Immature natural killer cell (primary cell): ENCODE results near the gene MARCHF11. TPM values are rescaled to one million over a fixed set of nuclear protein-coding genes. Genes with fewer than 3 reads are reported as not detected.
A peak's percentile ranks its signal among the peaks of the same experiment; 100 is the strongest.

ENCODE experiments used
- DNase-seq, 3 donors: peaks; one replicate each; pipeline ENCODE4 v3.0.0; 2022; ENCODE audit warnings: mixed read lengths in 1 of 3
- H3K27ac Mint-ChIP-seq, 6 donors: one replicate each; pipeline ENCODE4 v1.8.0; 2020; ENCODE audit warnings: mixed read lengths in 6 of 6, mild to moderate bottlenecking in 5 of 6, inconsistent platforms in 4 of 6, moderate library complexity in 3 of 6
- H3K27me3 Mint-ChIP-seq, 3 donors: one replicate each; pipeline ENCODE4 v1.8.0; 2020 to 2021; ENCODE audit warnings: low read depth in 3 of 3, mild to moderate bottlenecking in 3 of 3, mixed read lengths in 3 of 3, moderate library complexity in 3 of 3, inconsistent platforms in 1 of 3
- H3K36me3 Mint-ChIP-seq, 3 donors: one replicate each; pipeline ENCODE4 v1.8.0; 2020; ENCODE audit warnings: mixed read lengths in 3 of 3, inconsistent platforms in 2 of 3, mild to moderate bottlenecking in 2 of 3
- H3K4me1 Mint-ChIP-seq, 2 donors: one replicate each; pipeline ENCODE4 v1.8.0; 2020; ENCODE audit warnings: inconsistent platforms in 2 of 2, mild to moderate bottlenecking in 2 of 2, mixed read lengths in 2 of 2, moderate library complexity in 1 of 2
- H3K4me3 Mint-ChIP-seq, 5 donors: one replicate each; pipeline ENCODE4 v1.8.0; 2020; ENCODE audit warnings: mild to moderate bottlenecking in 5 of 5, mixed read lengths in 5 of 5, inconsistent platforms in 3 of 5, moderate library complexity in 3 of 5
- H3K9me3 Mint-ChIP-seq, 6 donors: one replicate each; pipeline ENCODE4 v1.8.0; 2020; ENCODE audit warnings: mild to moderate bottlenecking in 6 of 6, mixed read lengths in 6 of 6, inconsistent platforms in 4 of 6, moderate library complexity in 3 of 6
- polyA plus RNA-seq, 3 donors: library from polyadenylated mRNA; unstranded; fragments of 300-500 nt; fragmentation: Illumina TruSeq; gene quantifications; one replicate each; pipeline ENCODE4 v1.2.3, GENCODE V29; 2021

MARCHF11 gene
- not detected for polyA plus RNA-seq

- DNase-seq, result no peak
- Mint-ChIP-seq H3K4me3 (peak within 1 kb of the TSS in 1 of 5 donors; percentile 17), H3K36me3 (peaks cover 6 to 8% (median 7%) of the 10 kb centered on the region in 3 donors), H3K27me3 (peaks cover 13 to 19% (median 17%) of the 10 kb centered on the region in 3 donors), H3K9me3 (peaks cover 9 to 42% (median 19%) of the 10 kb centered on the region in 6 donors), H3K27ac (no peak within 1 kb of the TSS), H3K4me1 (no peaks in the 10 kb centered on the region)
Observed at GRCh38 chr5:16179511-16179935, at the start of gene MARCHF11. Gene MARCHF11, minus strand, starts transcription at chr5:16179791. Its CDS starts 216 bp downstream, at chr5:16179575.

GRCh38 chr5:16225927-16226326 lies 46.3 kb upstream of the MARCHF11 start:
- DNase-seq, result no peak
- H3K9me3 Mint-ChIP-seq, result peaks cover 2 to 16% (median 7%) of the 10 kb centered on the region in 6 donors
- H3K27me3 Mint-ChIP-seq, result no peaks in the 10 kb centered on the region
- H3K4me3 Mint-ChIP-seq, result no peak overlapping the region
- no peaks in the 10 kb centered on the region for H3K4me1 Mint-ChIP-seq
- H3K27ac Mint-ChIP-seq, result no peak overlapping the region
- peaks cover 0 to under 1% (median 0%) of the 10 kb centered on the region in 3 donors for H3K36me3 Mint-ChIP-seq

GRCh38 chr5:16192311-16192710 lies 12.7 kb upstream of the MARCHF11 start:
- DNase-seq, result no peak
- peaks cover 4 to 19% (median 11%) of the 10 kb centered on the region in 6 donors for H3K9me3 Mint-ChIP-seq
- H3K27ac Mint-ChIP-seq, result no peak overlapping the region
- no peak overlapping the region for H3K4me3 Mint-ChIP-seq
- no peaks in the 10 kb centered on the region for H3K4me1 Mint-ChIP-seq
- H3K36me3 Mint-ChIP-seq, result peaks cover 0 to 5% (median 0%) of the 10 kb centered on the region in 3 donors
- H3K27me3 Mint-ChIP-seq, result no peaks in the 10 kb centered on the region

GRCh38 chr5:16180789-16181082 lies 1.1 kb upstream of the MARCHF11 start:
- Mint-ChIP-seq H3K36me3 (peaks cover 6 to 8% (median 7%) of the 10 kb centered on the region in 3 donors), H3K9me3 (peaks cover 11 to 48% (median 19%) of the 10 kb centered on the region in 6 donors), H3K4me3 (peak overlapping the region in 1 of 5 donors; percentile 49), H3K27me3 (peaks cover 13 to 19% (median 19%) of the 10 kb centered on the region in 3 donors), H3K4me1 (no peaks in the 10 kb centered on the region), H3K27ac (no peak overlapping the region)
- DNase-seq, result no peak

GRCh38 chr5:16179936-16180788 lies 571 bp upstream of the MARCHF11 start:
- H3K36me3 Mint-ChIP-seq, result peaks cover 6 to 8% (median 7%) of the 10 kb centered on the region in 3 donors
- H3K4me1 Mint-ChIP-seq, result no peaks in the 10 kb centered on the region
- H3K9me3 Mint-ChIP-seq, result peaks cover 11 to 48% (median 19%) of the 10 kb centered on the region in 6 donors
- DNase-seq, result no peak
- H3K27ac Mint-ChIP-seq, result no peak overlapping the region
- no peak overlapping the region for H3K4me3 Mint-ChIP-seq
- peaks cover 13 to 19% (median 19%) of the 10 kb centered on the region in 3 donors for H3K27me3 Mint-ChIP-seq

- peaks cover 13 to 19% (median 16%) of the 10 kb centered on the region in 3 donors for H3K27me3 Mint-ChIP-seq
- peaks cover 8 to 46% (median 18%) of the 10 kb centered on the region in 6 donors for H3K9me3 Mint-ChIP-seq
- no peaks in the 10 kb centered on the region for H3K4me1 Mint-ChIP-seq
- H3K4me3 Mint-ChIP-seq, result peak overlapping the region in 1 of 5 donors; percentile 17
- peaks cover 6 to 8% (median 7%) of the 10 kb centered on the region in 3 donors for H3K36me3 Mint-ChIP-seq
- no peak overlapping the region for H3K27ac Mint-ChIP-seq
- DNase-seq, result peak in 1 of 3 donors; percentile 0
Observed at GRCh38 chr5:16178745-16179372, 732 bp downstream of the MARCHF11 start.

- Mint-ChIP-seq H3K36me3 (no peaks in the 10 kb centered on the region), H3K9me3 (peaks cover 0 to 26% (median 4%) of the 10 kb centered on the region in 6 donors), H3K4me3 (no peak overlapping the region), H3K27me3 (peaks cover 0 to 2% (median 1%) of the 10 kb centered on the region in 3 donors), H3K4me1 (no peaks in the 10 kb centered on the region), H3K27ac (no peak overlapping the region)
- no peak for DNase-seq
Observed at GRCh38 chr5:16169550-16169949, 10.0 kb downstream of the MARCHF11 start.

- H3K4me1 Mint-ChIP-seq, result no peaks in the 10 kb centered on the region
- peaks cover 0 to 1% (median 0%) of the 10 kb centered on the region in 3 donors for H3K27me3 Mint-ChIP-seq
- no peak for DNase-seq
- no peaks in the 10 kb centered on the region for H3K36me3 Mint-ChIP-seq
- H3K27ac Mint-ChIP-seq, result no peak overlapping the region
- H3K9me3 Mint-ChIP-seq, result peaks cover 0 to 10% (median 1%) of the 10 kb centered on the region in 6 donors
- no peak overlapping the region for H3K4me3 Mint-ChIP-seq
Observed at GRCh38 chr5:16160706-16161105, 18.9 kb downstream of the MARCHF11 start.

- H3K4me1 Mint-ChIP-seq, result no peaks in the 10 kb centered on the region
- H3K4me3 Mint-ChIP-seq, result no peak overlapping the region
- no peaks in the 10 kb centered on the region for H3K27me3 Mint-ChIP-seq
Observed at GRCh38 chr5:16159636-16160035, 20.0 kb downstream of the MARCHF11 start.

GRCh38 chr5:16156152-16156551 lies 23.4 kb downstream of the MARCHF11 start:
- Mint-ChIP-seq H3K36me3 (no peaks in the 10 kb centered on the region), H3K9me3 (peaks cover 0 to 6% (median 4%) of the 10 kb centered on the region in 6 donors), H3K4me1 (no peaks in the 10 kb centered on the region), H3K27me3 (no peaks in the 10 kb centered on the region), H3K4me3 (no peak overlapping the region), H3K27ac (no peak overlapping the region)
- no peak for DNase-seq

More at GRCh38 chr5:16159636-16160035, 20.0 kb downstream of the MARCHF11 start:
- H3K9me3 Mint-ChIP-seq, result peaks cover 0 to 3% (median under 1%) of the 10 kb centered on the region in 6 donors
- no peak overlapping the region for H3K27ac Mint-ChIP-seq
- no peaks in the 10 kb centered on the region for H3K36me3 Mint-ChIP-seq
- no peak for DNase-seq

GRCh38 chr5:16152601-16153568 lies 26.7 kb downstream of the MARCHF11 start:
- Mint-ChIP-seq H3K27ac (no peak overlapping the region), H3K27me3 (peaks cover 0 to 2% (median 0%) of the 10 kb centered on the region in 3 donors), H3K4me3 (no peak overlapping the region), H3K36me3 (no peaks in the 10 kb centered on the region), H3K9me3 (peaks cover 0 to 16% (median 8%) of the 10 kb centered on the region in 6 donors), H3K4me1 (no peaks in the 10 kb centered on the region)
- no peak for DNase-seq

GRCh38 chr5:16149621-16150020 lies 30.0 kb downstream of the MARCHF11 start:
- Mint-ChIP-seq H3K27me3 (peaks cover 0 to 2% (median 0%) of the 10 kb centered on the region in 3 donors), H3K27ac (no peak overlapping the region), H3K4me1 (no peaks in the 10 kb centered on the region), H3K36me3 (no peaks in the 10 kb centered on the region), H3K4me3 (no peak overlapping the region), H3K9me3 (peaks cover 0 to 24% (median 7%) of the 10 kb centered on the region in 6 donors)
- DNase-seq, result no peak
